ENCODE results near the gene TMEM19. TPM values are rescaled to one million over a fixed set of nuclear protein-coding genes. Genes with fewer than 3 reads are reported as not detected.

Gene TMEM19
- total RNA-seq, 1 experiment from 2014 or later: 14.3 TPM

DNA sequence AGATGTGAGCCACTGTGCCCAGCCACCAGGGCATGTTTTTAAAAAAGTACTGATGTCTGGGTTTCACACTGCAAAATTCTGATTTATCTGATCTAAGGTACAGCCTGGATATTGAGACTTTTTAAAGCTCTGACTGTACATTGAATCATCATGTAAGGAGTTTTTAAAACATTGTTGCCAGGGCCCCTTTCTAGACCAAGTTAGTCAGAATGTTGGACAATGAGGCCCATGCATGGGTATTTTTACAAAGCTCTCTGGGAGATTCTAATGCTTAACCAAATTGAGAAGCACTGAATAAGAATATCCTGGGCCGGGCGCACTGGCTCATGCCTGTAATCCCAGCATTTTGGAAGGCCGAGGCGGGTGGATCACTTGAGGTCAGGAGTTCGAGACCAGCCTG is 16.7 kb downstream of the TMEM19 start:
- Histone ChIP-seq H2AFZ (ENCODE audit: low read length) (no peak overlapping the region), H3K27ac (ENCODE audit: low read length) (no peak overlapping the region), H3F3A (ENCODE audit: low read length, unreplicated experiment) (no peaks in the 10 kb centered on the region), H3K36me3 (ENCODE audit: low read depth, low read length) (peaks cover 11% of the 10 kb centered on the region), H3K79me2 (ENCODE audit: low read length) (no peaks in the 10 kb centered on the region), H3K4me2 (ENCODE audit: low read length) (no peak overlapping the region), H3K27me3 (ENCODE audit: low read length) (no peaks in the 10 kb centered on the region), H3K9ac (ENCODE audit: low read length) (no peak overlapping the region), H3K9me2 (replicated peaks; ENCODE audit: low read length) (no peaks in the 10 kb centered on the region), H3K9me3 (ENCODE audit: low read length) (no peaks in the 10 kb centered on the region), H3K4me1 (ENCODE audit: insufficient read depth, low read length) (peaks cover 5% of the 10 kb centered on the region; the same call in 1 of the 2 replicates), H3K4me3 (ENCODE audit: low read length) (no peak overlapping the region), H4K20me1 (ENCODE audit: low read length) (no peaks in the 10 kb centered on the region)
- no TSS peak for BruUV-seq (replicated peaks)
- DNase-seq: peak; percentile 26
- ATAC-seq: peak; percentile 66
- TF ChIP-seq, protein P1, sequence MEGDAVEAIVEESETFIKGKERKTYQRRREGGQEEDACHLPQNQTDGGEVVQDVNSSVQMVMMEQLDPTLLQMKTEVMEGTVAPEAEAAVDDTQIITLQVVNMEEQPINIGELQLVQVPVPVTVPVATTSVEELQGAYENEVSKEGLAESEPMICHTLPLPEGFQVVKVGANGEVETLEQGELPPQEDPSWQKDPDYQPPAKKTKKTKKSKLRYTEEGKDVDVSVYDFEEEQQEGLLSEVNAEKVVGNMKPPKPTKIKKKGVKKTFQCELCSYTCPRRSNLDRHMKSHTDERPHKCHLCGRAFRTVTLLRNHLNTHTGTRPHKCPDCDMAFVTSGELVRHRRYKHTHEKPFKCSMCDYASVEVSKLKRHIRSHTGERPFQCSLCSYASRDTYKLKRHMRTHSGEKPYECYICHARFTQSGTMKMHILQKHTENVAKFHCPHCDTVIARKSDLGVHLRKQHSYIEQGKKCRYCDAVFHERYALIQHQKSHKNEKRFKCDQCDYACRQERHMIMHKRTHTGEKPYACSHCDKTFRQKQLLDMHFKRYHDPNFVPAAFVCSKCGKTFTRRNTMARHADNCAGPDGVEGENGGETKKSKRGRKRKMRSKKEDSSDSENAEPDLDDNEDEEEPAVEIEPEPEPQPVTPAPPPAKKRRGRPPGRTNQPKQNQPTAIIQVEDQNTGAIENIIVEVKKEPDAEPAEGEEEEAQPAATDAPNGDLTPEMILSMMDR (conservative IDR thresholded peaks at IDR 0.05; ENCODE audit: low read depth, low read length): no peak
- TF ChIP-seq EZH2 (IDR thresholded peaks at IDR 0.05; ENCODE audit: low read length, unreplicated experiment): no peak
- POLR2A ChIA-PET (ENCODE audit: unreplicated experiment): no interaction called here
- CTCF ChIA-PET: interaction anchor here (1.3 kb wide), 2 partner anchors 16 to 45 kb away, joined by 4 to 6 read pairs; partner anchors contain the start of gene TMEM19
- intact Hi-C loops (cut with micrococcal nuclease): no loop called here

DNA sequence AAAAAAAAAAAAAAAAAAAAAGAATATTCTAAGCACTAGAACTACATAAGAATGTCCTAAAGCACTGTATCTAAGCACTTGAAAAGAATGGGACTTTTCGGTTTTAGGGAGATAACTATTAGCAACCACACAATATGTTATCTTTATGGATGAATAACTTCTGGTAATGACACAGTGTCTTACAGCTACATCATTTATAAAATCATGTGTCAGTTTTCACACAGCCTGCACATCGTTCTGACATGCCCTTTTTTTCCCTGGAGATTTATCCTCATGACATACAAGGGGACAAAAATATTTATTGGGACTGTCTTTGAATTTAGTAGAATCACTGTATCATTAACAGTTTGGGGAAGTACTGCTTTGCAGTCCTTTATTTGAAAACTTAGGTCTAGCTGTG is 17.3 kb downstream of the TMEM19 start:
- CTCF ChIA-PET: interaction anchor here (1.3 kb wide), 2 partner anchors 17 to 44 kb away, joined by 4 to 6 read pairs; partner anchors contain the start of gene TMEM19
- intact Hi-C loops (cut with micrococcal nuclease): no loop called here
- no peak for ATAC-seq
- Histone ChIP-seq H3K9me3 (ENCODE audit: low read length) (no peaks in the 10 kb centered on the region), H3K36me3 (ENCODE audit: low read depth, low read length) (peaks cover 11% of the 10 kb centered on the region), H3K27me3 (ENCODE audit: low read length) (no peaks in the 10 kb centered on the region), H2AFZ (ENCODE audit: low read length) (no peak overlapping the region), H3F3A (ENCODE audit: low read length, unreplicated experiment) (no peaks in the 10 kb centered on the region), H3K79me2 (ENCODE audit: low read length) (no peaks in the 10 kb centered on the region), H3K27ac (ENCODE audit: low read length) (no peak overlapping the region), H3K4me2 (ENCODE audit: low read length) (no peak overlapping the region), H4K20me1 (ENCODE audit: low read length) (no peaks in the 10 kb centered on the region), H3K4me1 (ENCODE audit: insufficient read depth, low read length) (peaks cover 5% of the 10 kb centered on the region; the same call in 1 of the 2 replicates), H3K9me2 (replicated peaks; ENCODE audit: low read length) (no peaks in the 10 kb centered on the region), H3K4me3 (ENCODE audit: low read length) (no peak overlapping the region), H3K9ac (ENCODE audit: low read length) (no peak overlapping the region)
- POLR2A ChIA-PET (ENCODE audit: unreplicated experiment): no interaction called here
- no peak for DNase-seq
- no peak for TF ChIP-seq EZH2phosphoT487 (IDR thresholded peaks at IDR 0.05; ENCODE audit: borderline replicate concordance, low read length)
- TF ChIP-seq, protein P1 (conservative IDR thresholded peaks at IDR 0.05; ENCODE audit: low read depth, low read length): no peak
- no peak for TF ChIP-seq EZH2 (IDR thresholded peaks at IDR 0.05; ENCODE audit: low read length, unreplicated experiment)
- BruUV-seq (replicated peaks): no TSS peak

GRCh38 chr12:71704920-71705319 is 19.0 kb downstream of the TMEM19 start:
- H3K9ac ChIP-seq (ENCODE audit: low read length): no peak overlapping the region
- POLR2A ChIA-PET (ENCODE audit: unreplicated experiment): no interaction called here
- no peak overlapping the region for H3K4me3 ChIP-seq (ENCODE audit: low read length)
- H3K36me3 ChIP-seq (ENCODE audit: low read depth, low read length): peaks cover 11% of the 10 kb centered on the region
- no peaks in the 10 kb centered on the region for H3K79me2 ChIP-seq (ENCODE audit: low read length)
- H3K4me2 ChIP-seq (ENCODE audit: low read length): no peak overlapping the region
- H2AFZ ChIP-seq (ENCODE audit: low read length): no peak overlapping the region
- H3K9me3 ChIP-seq (ENCODE audit: low read length): no peaks in the 10 kb centered on the region
- TF ChIP-seq EZH2 (IDR thresholded peaks at IDR 0.05; ENCODE audit: low read length, unreplicated experiment): no peak
- TF ChIP-seq, protein P1 (conservative IDR thresholded peaks at IDR 0.05; ENCODE audit: low read depth, low read length): no peak
- TF ChIP-seq EZH2phosphoT487 (IDR thresholded peaks at IDR 0.05; ENCODE audit: borderline replicate concordance, low read length): no peak
- DNase-seq (peak; percentile 33), ATAC-seq (no peak)
- H3K27ac ChIP-seq (ENCODE audit: low read length): no peak overlapping the region
- H3F3A ChIP-seq (ENCODE audit: low read length, unreplicated experiment): no peaks in the 10 kb centered on the region
- CTCF ChIA-PET: no interaction called here
- no peaks in the 10 kb centered on the region for H3K9me2 ChIP-seq (replicated peaks; ENCODE audit: low read length)
- H4K20me1 ChIP-seq (ENCODE audit: low read length): no peaks in the 10 kb centered on the region
- peaks cover 16% of the 10 kb centered on the region for H3K4me1 ChIP-seq (ENCODE audit: insufficient read depth, low read length)
- no peaks in the 10 kb centered on the region for H3K27me3 ChIP-seq (ENCODE audit: low read length)
- BruUV-seq (replicated peaks): no TSS peak
- intact Hi-C loops (cut with micrococcal nuclease): no loop called here

Measured in PC-3 (cell line).